Measurements from ENCODE around the gene HS1BP3. TPM values are rescaled to one million over a fixed set of nuclear protein-coding genes. Genes with fewer than 3 reads are reported as not detected.
A peak's percentile ranks its signal among the peaks of the same experiment; 100 is the strongest.

HS1BP3 gene
- total and polyA plus RNA-seq, 9 of the 15 experiments (the other 6 are each of a cell fraction or from before 2014, with no cell fraction given), result 0.41 to 8.3 (median 5.9) TPM

- Histone ChIP-seq H3K4me3 (no peak overlapping the region), H3K36me3 (ENCODE audit: control insufficient read depth, insufficient read depth, low read length) (no peaks in the 10 kb centered on the region), H3K27me3 (ENCODE audit: control insufficient read depth in 2 of 2, insufficient read depth in 2 of 2, low read length in 2 of 2) (no peaks in the 10 kb centered on the region), H3K4me1 (replicated peaks in 1 of 2; ENCODE audit: control insufficient read depth in 2 of 2, insufficient read depth in 2 of 2, low read length in 2 of 2) (peaks cover 40 to 61% of the 10 kb centered on the region in 2 experiments), H2AFZ (ENCODE audit: low read depth, low read length) (peak overlapping the region; percentile 95; the same call in 1 of the 2 replicates), H3K27ac (ENCODE audit: extremely low read depth, low read depth, low read length) (peak overlapping the region; percentile 80; the same call in 2 of the 3 replicates), H3K4me2 (ENCODE audit: insufficient read depth, low read length) (peak overlapping the region; percentile 51; the same call in 1 of the 2 replicates), H3K9me3 (replicated peaks; ENCODE audit: control insufficient read depth, insufficient read depth, low read depth, low read length) (no peaks in the 10 kb centered on the region), H3K79me2 (ENCODE audit: control insufficient read depth, insufficient read depth, low read length) (no peaks in the 10 kb centered on the region), H3K9me1 (ENCODE audit: control insufficient read depth, insufficient read depth, low read length) (no peaks in the 10 kb centered on the region), H4K20me1 (replicated peaks; ENCODE audit: control insufficient read depth, insufficient read depth, low read length) (no peaks in the 10 kb centered on the region), H3K9ac (ENCODE audit: insufficient read depth in 1 of 2, low read depth in 2 of 2, low read length in 2 of 2) (peak overlapping the region in 1 of 2 experiments; percentile 31; a peak in 1 of 4 replicates)
- in situ Hi-C loops (cut with MboI), result no loop called here
- TF ChIP-seq RBM25 (IDR thresholded peaks at IDR 0.05; ENCODE audit: low read depth, low read length, severe bottlenecking), result no peak
- TF ChIP-seq GTF2E2 (tag; IDR thresholded peaks at IDR 0.05), result no peak
- TF ChIP-seq ADNP (tag; IDR thresholded peaks at IDR 0.05), result no peak
- TF ChIP-seq ZNF121 (CRISPR knock-in tag; conservative IDR thresholded peaks at IDR 0.05), result no peak
- no peak for TF ChIP-seq ELK1 (CRISPR knock-in tag; IDR thresholded peaks at IDR 0.05)
- TF ChIP-seq TAF9B (IDR thresholded peaks at IDR 0.05; ENCODE audit: partially characterized antibody), result no peak
- TF ChIP-seq CREBBP (IDR thresholded peaks at IDR 0.05; ENCODE audit: low read depth, low read length), result no peak
- TF ChIP-seq, protein P1, sequence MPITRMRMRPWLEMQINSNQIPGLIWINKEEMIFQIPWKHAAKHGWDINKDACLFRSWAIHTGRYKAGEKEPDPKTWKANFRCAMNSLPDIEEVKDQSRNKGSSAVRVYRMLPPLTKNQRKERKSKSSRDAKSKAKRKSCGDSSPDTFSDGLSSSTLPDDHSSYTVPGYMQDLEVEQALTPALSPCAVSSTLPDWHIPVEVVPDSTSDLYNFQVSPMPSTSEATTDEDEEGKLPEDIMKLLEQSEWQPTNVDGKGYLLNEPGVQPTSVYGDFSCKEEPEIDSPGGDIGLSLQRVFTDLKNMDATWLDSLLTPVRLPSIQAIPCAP (CRISPR knock-in tag; IDR thresholded peaks at IDR 0.05; ENCODE audit: borderline replicate concordance), result no peak
- no peak for TF ChIP-seq RBM22 (IDR thresholded peaks at IDR 0.05; ENCODE audit: low read depth, low read length, poor library complexity, severe bottlenecking)
- no peak for TF ChIP-seq SNIP1 (IDR thresholded peaks at IDR 0.05; ENCODE audit: low read depth)
- intact Hi-C loops (cut with micrococcal nuclease), result no loop called here
- ATAC-seq (no peak), FAIRE-seq (no peak), DNase-seq (ENCODE audit: extremely low read depth in 1 of 4, low spot score in 3 of 4) (no peak)
- ChIA-PET POLR2A (interaction anchor here (0.9 kb wide), 1 partner anchor 70 kb away, joined by 3 read pairs; no protein-coding TSS in a partner anchor), CTCF (ENCODE audit: low intra/inter-chr PET ratio) (no interaction called here)
- 74% methylated on average over 6 of the region's 6 CpGs for WGBS (ENCODE audit: insufficient coverage, low coverage, missing lambda C conversion rate)
- no TSS peak for BruUV-seq (replicated peaks)
Measured at GRCh38 chr2:20594048-20594750, 56.7 kb downstream of the HS1BP3 start.
